ENCODE results near the gene DYSF. TPM values are rescaled to one million over a fixed set of nuclear protein-coding genes. Genes with fewer than 3 reads are reported as not detected.

DYSF gene
- total and polyA plus RNA-seq, 9 donors: 2.3 to 16.5 (median 5.1) TPM

GRCh38 chr2:71730785-71731383 lies 277.5 kb downstream of the DYSF start:
- no peaks in the 10 kb centered on the region for H3K4me1 ChIP-seq (ENCODE audit: insufficient read depth)
- H3K27me3 ChIP-seq: no peaks in the 10 kb centered on the region
- 87 to 95% (median 89%) methylated on average over 17 of the region's 17 CpGs for WGBS, 3 donors
- DNase-seq: no peak
- H3K9me3 ChIP-seq: no peaks in the 10 kb centered on the region
- no peaks in the 10 kb centered on the region for H3K36me3 ChIP-seq
- intact Hi-C loops (cut with DNase I): no loop called here
- no peak overlapping the region for H3K27ac ChIP-seq
- TF ChIP-seq EP300 (IDR thresholded peaks at IDR 0.05): no peak
- TF ChIP-seq CTCF (IDR thresholded peaks at IDR 0.05): no peak
- no peak for TF ChIP-seq POLR2A (IDR thresholded peaks at IDR 0.05)
- H3K4me3 ChIP-seq: no peak overlapping the region

DNA sequence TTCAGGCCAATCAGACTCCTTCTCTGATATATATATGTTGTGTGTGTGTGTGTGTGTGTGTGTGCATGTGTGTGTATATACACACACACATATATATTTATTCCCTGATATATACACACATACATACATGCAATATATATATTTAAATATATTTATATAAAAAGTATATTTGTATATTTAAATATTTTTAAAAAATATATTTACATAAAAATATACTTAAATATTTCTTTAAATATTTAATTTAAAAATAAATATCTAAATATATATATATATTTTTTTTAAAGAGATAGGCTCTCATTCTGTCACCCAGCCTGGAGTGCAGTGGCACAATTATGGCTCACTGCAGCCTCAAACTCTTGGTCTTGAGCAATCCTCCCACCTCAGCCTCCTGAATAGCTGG lies 281.3 kb downstream of the DYSF start:
- Histone ChIP-seq H3K36me3 (no peaks in the 10 kb centered on the region), H3K27ac (no peak overlapping the region), H3K27me3 (no peaks in the 10 kb centered on the region), H3K9me3 (no peaks in the 10 kb centered on the region), H3K4me3 (no peak overlapping the region), H3K4me1 (ENCODE audit: insufficient read depth) (no peaks in the 10 kb centered on the region)
- DNase-seq: no peak
- no peak for TF ChIP-seq POLR2A (IDR thresholded peaks at IDR 0.05)
- no peak for TF ChIP-seq EP300 (IDR thresholded peaks at IDR 0.05)
- TF ChIP-seq CTCF (IDR thresholded peaks at IDR 0.05): no peak
- intact Hi-C loops (cut with DNase I): no loop called here

GRCh38 chr2:71735676-71736075 lies 282.3 kb downstream of the DYSF start:
- WGBS, 3 donors: 97 to 98% (median 97%) methylated on average over 1 of the region's 1 CpG
- H3K27me3 ChIP-seq: no peaks in the 10 kb centered on the region
- H3K4me1 ChIP-seq (ENCODE audit: insufficient read depth): no peaks in the 10 kb centered on the region
- H3K4me3 ChIP-seq: no peak overlapping the region
- H3K27ac ChIP-seq: no peak overlapping the region
- H3K36me3 ChIP-seq: no peaks in the 10 kb centered on the region
- no peak for DNase-seq
- intact Hi-C loops (cut with DNase I): no loop called here
- H3K9me3 ChIP-seq: no peaks in the 10 kb centered on the region
- TF ChIP-seq EP300 (IDR thresholded peaks at IDR 0.05) (no peak), POLR2A (IDR thresholded peaks at IDR 0.05) (no peak), CTCF (IDR thresholded peaks at IDR 0.05) (no peak)

Other genes starting within 250 kb of the DYSF start
- gene PAIP2B, start 226.5 kb upstream of the DYSF start, total RNA-seq: 10 to 100 TPM in 6 of 7 donors, 1 to 10 TPM in 1; 9.0 to 20.7 (median 19.3) TPM
- gene PAIP2B, start 226.5 kb upstream of the DYSF start, polyA plus RNA-seq: 1 to 10 TPM; 8.9 to 9.0 TPM
- 100 to 1,000 TPM; 122 to 160 (median 140) TPM for gene ZNF638, start 121.8 kb upstream of the DYSF start, total RNA-seq
- 10 to 100 TPM; 76.9 to 87.9 TPM for gene ZNF638, start 121.8 kb upstream of the DYSF start, polyA plus RNA-seq